Esophagus muscularis mucosa (tissue), 3 donors: ENCODE data around the gene SFT2D2.

Source experiments
- CTCF ChIP-seq, 3 experiments: fragments of 200-600 bp in 2 of 3; fragments of 450-650 bp in 1 of 3; sonication (generic) in 2 of 3; IDR thresholded peaks; one replicate each; pipeline ENCODE4 v1.5.1; 2017 to 2019; ENCODE audit warnings: antibody characterized with exemption in 3 of 3, mild to moderate bottlenecking in 2 of 3, moderate library complexity in 1 of 3
- EP300 ChIP-seq: sonication (generic); formaldehyde crosslinking; IDR thresholded peaks from one replicate; pipeline ENCODE4 v1.6.1; 2017; ENCODE audit warnings: antibody characterized with exemption

- TF ChIP-seq CTCF (IDR thresholded peaks at IDR 0.05) (no peak), EP300 (no peak)
These were observed 60.4 kb downstream of the SFT2D2 start for GRCh38 chr1:168285971-168286927.
